GM13976 (cell line): ENCODE results near the gene RBFOX2.
"Not testable (repeated sequence)": the region's sequence is repeated elsewhere in the genome, so short reads cannot be mapped to it uniquely, and the experiment has no call there.

ENCODE experiments used
- DNase-seq: peaks from one replicate; pipeline ENCODE4 v3.0.0; 2012; ENCODE audit warnings: low spot score
- CTCF ChIP-seq: IDR thresholded peaks from 2 replicates; pipeline ENCODE4 v1.5.1; 2012; ENCODE audit warnings: borderline replicate concordance, mild to moderate bottlenecking; ENCODE audit not compliant: insufficient read depth; ENCODE audit errors: extremely low read depth, missing control alignments, control extremely low read depth
- in situ Hi-C: fragments of 300-500 bp; cut with MboI; formaldehyde crosslinking; loops from one replicate; pipeline ENCODE4 v1.12.0; 2022; ENCODE audit warnings: low sequenced_read_pairs, mixed read lengths, inconsistent platforms; ENCODE audit not compliant: unreplicated experiment

The RBFOX2 gene

GRCh38 chr22:35799150-35799549 lies 229.5 kb downstream of the RBFOX2 start:
- no peak for TF ChIP-seq CTCF
- in situ Hi-C loops: no loop called here
- no peak for DNase-seq

- no peak for TF ChIP-seq CTCF
- in situ Hi-C loops: no loop called here
- no peak for DNase-seq
Measured at GRCh38 chr22:35797411-35797810, 231.2 kb downstream of the RBFOX2 start.

- no peak for TF ChIP-seq CTCF
- in situ Hi-C loops: no loop called here
Measured at GRCh38 chr22:35795476-35795875, 233.1 kb downstream of the RBFOX2 start.

GRCh38 chr22:35792506-35792905 lies 236.1 kb downstream of the RBFOX2 start:
- in situ Hi-C loops: no loop called here
- no peak for TF ChIP-seq CTCF
- DNase-seq: no peak

More at GRCh38 chr22:35795476-35795875, 233.1 kb downstream of the RBFOX2 start:
- DNase-seq: no peak

- in situ Hi-C loops, DNase-seq: not testable (repeated sequence)
Measured at GRCh38 chr22:35791788-35792187, 236.8 kb downstream of the RBFOX2 start.

- TF ChIP-seq CTCF: no peak
- no peak for DNase-seq
- in situ Hi-C loops: no loop called here
Measured at GRCh38 chr22:35785181-35785923, 243.3 kb downstream of the RBFOX2 start.

- in situ Hi-C loops: no loop called here
Measured at GRCh38 chr22:35784633-35785032, 244.0 kb downstream of the RBFOX2 start.

More at GRCh38 chr22:35784633-35785032, 244.0 kb downstream of the RBFOX2 start:
- no peak for DNase-seq
- TF ChIP-seq CTCF: no peak
